DMS79 treated with DMSO at 0.1 percent for 48 hours (cell line): ENCODE results near the gene TMEM132E.

Experiments used
- DNase-seq: peaks from one replicate; lab custom pipeline; 2025; lab: John Stamatoyannopoulos, UW

Gene TMEM132E

GRCh38 chr17:34665150-34665806 lies 85.9 kb downstream of the TMEM132E start:
- no peak for DNase-seq

GRCh38 chr17:34665819-34666763 lies 86.7 kb downstream of the TMEM132E start:
- DNase-seq: no peak

- no peak for DNase-seq
These were observed 88.3 kb downstream of the TMEM132E start for GRCh38 chr17:34667656-34668055.

- no peak for DNase-seq
These were observed 88.8 kb downstream of the TMEM132E start for GRCh38 chr17:34668206-34668605.

GRCh38 chr17:34669511-34669910 lies 90.1 kb downstream of the TMEM132E start:
- no peak for DNase-seq

- no peak for DNase-seq
These were observed 91.2 kb downstream of the TMEM132E start for GRCh38 chr17:34670618-34671017.

- DNase-seq: no peak
These were observed 91.8 kb downstream of the TMEM132E start for GRCh38 chr17:34671191-34671590.

- no peak for DNase-seq
These were observed 92.9 kb downstream of the TMEM132E start for GRCh38 chr17:34672176-34672785.

GRCh38 chr17:34673516-34673915 lies 94.1 kb downstream of the TMEM132E start:
- DNase-seq: no peak

- peak; percentile 73 for DNase-seq
These were observed 94.9 kb downstream of the TMEM132E start for GRCh38 chr17:34673995-34674890.

- no peak for DNase-seq
These were observed 95.8 kb downstream of the TMEM132E start for GRCh38 chr17:34675143-34675542.

GRCh38 chr17:34675605-34676004 lies 96.2 kb downstream of the TMEM132E start:
- DNase-seq: no peak

- no peak for DNase-seq
These were observed 100.8 kb downstream of the TMEM132E start for GRCh38 chr17:34680151-34680550.

- no peak for DNase-seq
These were observed 102.9 kb downstream of the TMEM132E start for GRCh38 chr17:34682305-34682704.

- DNase-seq: peak; percentile 13
These were observed 104.0 kb downstream of the TMEM132E start for GRCh38 chr17:34683390-34683789.
